ENCODE results near the gene IGF2R.
"Not testable (repeated sequence)": the region's sequence is repeated elsewhere in the genome, so short reads cannot be mapped to it uniquely, and the experiment has no call there.

IGF2R gene

GRCh38 chr6:160134337-160134751, 165.5 kb downstream of the IGF2R start:
- H3K36me3 ChIP-seq (ENCODE audit: control insufficient read depth, low read depth, low read length); H3K9me3 ChIP-seq (ENCODE audit: control insufficient read depth, low read depth, low read length); H3K4me3 ChIP-seq (ENCODE audit: low read length); H3K27ac ChIP-seq (ENCODE audit: low read length); H3K27me3 ChIP-seq (ENCODE audit: control insufficient read depth, insufficient read depth, low read length); H3K9ac ChIP-seq (ENCODE audit: low read length): not testable (repeated sequence)
- peaks cover 31% of the 10 kb centered on the region for H3K4me1 ChIP-seq (ENCODE audit: control insufficient read depth, low read depth, low read length)

GRCh38 chr6:160134779-160135547, 166.1 kb downstream of the IGF2R start:
- no peaks in the 10 kb centered on the region for H3K36me3 ChIP-seq (ENCODE audit: control insufficient read depth, low read depth, low read length)

GRCh38 chr6:160135907-160136655, 167.2 kb downstream of the IGF2R start:
- H3K4me3 ChIP-seq (ENCODE audit: low read length): no peak overlapping the region
- peaks cover 31% of the 10 kb centered on the region for H3K4me1 ChIP-seq (ENCODE audit: control insufficient read depth, low read depth, low read length)
- no peak overlapping the region for H3K27ac ChIP-seq (ENCODE audit: low read length)
- no peak overlapping the region for H3K9ac ChIP-seq (ENCODE audit: low read length)
- no peaks in the 10 kb centered on the region for H3K36me3 ChIP-seq (ENCODE audit: control insufficient read depth, low read depth, low read length)
- H3K9me3 ChIP-seq (ENCODE audit: control insufficient read depth, low read depth, low read length): no peaks in the 10 kb centered on the region
- H3K27me3 ChIP-seq (ENCODE audit: control insufficient read depth, insufficient read depth, low read length): peaks cover 10% of the 10 kb centered on the region

More at GRCh38 chr6:160134779-160135547, 166.1 kb downstream of the IGF2R start:
- H3K9me3 ChIP-seq (ENCODE audit: control insufficient read depth, low read depth, low read length): no peaks in the 10 kb centered on the region
- H3K4me3 ChIP-seq (ENCODE audit: low read length): no peak overlapping the region
- H3K9ac ChIP-seq (ENCODE audit: low read length): no peak overlapping the region
- H3K27me3 ChIP-seq (ENCODE audit: control insufficient read depth, insufficient read depth, low read length): peaks cover 10% of the 10 kb centered on the region
- no peak overlapping the region for H3K27ac ChIP-seq (ENCODE audit: low read length)
- peaks cover 31% of the 10 kb centered on the region for H3K4me1 ChIP-seq (ENCODE audit: control insufficient read depth, low read depth, low read length)

DNA sequence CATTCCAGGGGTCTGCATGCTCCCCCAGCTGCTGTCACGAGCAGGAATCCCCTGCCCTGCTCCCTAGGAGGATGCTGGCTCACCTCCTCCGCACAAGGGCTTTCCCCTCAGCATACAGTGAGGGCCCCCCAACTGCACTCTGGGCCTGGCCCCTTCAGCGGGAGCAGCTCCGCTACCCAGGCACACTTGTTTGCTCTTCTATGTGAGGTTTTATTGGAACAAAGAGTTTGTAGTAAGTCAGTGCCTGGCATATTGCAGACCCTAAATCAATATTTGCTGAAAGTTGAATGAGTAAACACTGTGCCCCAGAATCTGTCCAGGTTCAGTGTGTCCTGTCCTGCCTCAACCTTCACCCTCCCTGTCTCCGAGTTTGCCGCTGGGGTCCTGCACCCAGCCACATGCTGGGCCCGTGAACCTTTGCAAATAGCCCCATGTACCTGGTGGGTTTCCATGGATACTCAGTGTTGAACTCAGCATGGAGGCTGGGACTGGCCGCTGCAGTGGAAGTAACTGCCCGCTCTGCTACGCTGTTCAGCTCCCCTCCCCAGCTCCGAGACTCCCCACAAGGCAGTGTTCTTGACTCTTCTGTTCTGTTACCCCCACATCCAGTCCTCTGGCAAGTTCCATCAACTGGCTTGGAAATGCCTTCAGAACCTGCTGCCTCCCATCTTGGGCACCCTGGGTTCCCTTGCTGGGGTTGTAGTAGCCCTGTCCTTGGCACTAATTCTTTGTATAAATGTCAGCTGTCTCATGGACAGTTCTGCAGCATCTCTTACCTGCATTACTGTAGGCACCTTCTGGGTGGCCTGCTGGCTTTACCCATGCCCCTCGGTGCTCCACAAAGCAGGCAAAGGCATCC, 168.5 kb downstream of the IGF2R start:
- Histone ChIP-seq H3K4me3 (ENCODE audit: low read length) (no peak overlapping the region), H3K27ac (ENCODE audit: low read length) (no peak overlapping the region), H3K9me3 (ENCODE audit: control insufficient read depth, low read depth, low read length) (no peaks in the 10 kb centered on the region), H3K4me1 (ENCODE audit: control insufficient read depth, low read depth, low read length) (peaks cover 24% of the 10 kb centered on the region), H3K9ac (ENCODE audit: low read length) (no peak overlapping the region), H3K36me3 (ENCODE audit: control insufficient read depth, low read depth, low read length) (no peaks in the 10 kb centered on the region), H3K27me3 (ENCODE audit: control insufficient read depth, insufficient read depth, low read length) (peaks cover 10% of the 10 kb centered on the region)

DNA sequence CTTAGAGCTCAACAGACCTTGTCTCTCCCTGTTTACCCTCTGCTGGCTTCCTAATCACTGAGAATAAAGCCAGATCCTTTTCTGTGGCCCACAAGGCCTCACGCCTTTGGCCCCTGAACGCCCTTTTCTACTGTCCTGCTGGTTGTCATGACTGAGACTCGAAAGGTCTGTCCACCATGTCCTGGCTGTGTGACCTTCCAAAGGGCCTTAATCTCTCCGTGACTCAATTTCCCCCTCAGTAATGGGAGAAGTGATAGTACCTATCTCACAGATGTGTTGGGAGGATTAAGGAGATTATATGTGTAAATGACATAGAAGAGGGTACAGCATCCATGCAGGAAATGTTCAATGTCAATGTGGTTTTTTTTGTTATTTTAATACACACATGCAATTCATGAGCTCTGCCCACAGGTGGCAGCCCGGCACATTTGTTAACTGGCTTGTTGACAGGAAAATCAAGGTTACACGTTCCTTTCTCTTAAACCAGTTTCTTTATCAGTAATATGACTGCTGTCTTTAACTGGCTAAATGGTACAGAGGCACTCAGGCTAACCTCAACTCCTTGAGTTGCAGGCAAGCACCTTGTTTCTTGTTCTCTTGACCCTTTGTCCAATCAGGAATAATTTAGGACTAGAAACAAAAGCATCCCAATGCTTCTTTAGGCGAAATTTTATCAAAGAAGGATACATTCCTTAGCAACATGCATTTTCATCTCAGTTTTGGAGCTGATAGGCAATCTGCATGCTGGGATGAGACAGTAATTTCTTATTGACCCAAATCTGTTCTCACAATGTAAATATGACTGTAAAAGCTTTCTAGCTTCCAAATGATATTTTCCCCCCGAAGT, 169.3 kb downstream of the IGF2R start:
- Histone ChIP-seq H3K9me3 (ENCODE audit: control insufficient read depth, low read depth, low read length) (no peaks in the 10 kb centered on the region), H3K27ac (ENCODE audit: low read length) (no peak overlapping the region), H3K27me3 (ENCODE audit: control insufficient read depth, insufficient read depth, low read length) (peaks cover 5% of the 10 kb centered on the region), H3K4me3 (ENCODE audit: low read length) (no peak overlapping the region), H3K36me3 (ENCODE audit: control insufficient read depth, low read depth, low read length) (no peaks in the 10 kb centered on the region), H3K9ac (ENCODE audit: low read length) (no peak overlapping the region), H3K4me1 (ENCODE audit: control insufficient read depth, low read depth, low read length) (peaks cover 17% of the 10 kb centered on the region)

- Histone ChIP-seq H3K36me3 (ENCODE audit: control insufficient read depth, low read depth, low read length) (no peaks in the 10 kb centered on the region), H3K4me3 (ENCODE audit: low read length) (no peak overlapping the region), H3K9me3 (ENCODE audit: control insufficient read depth, low read depth, low read length) (no peaks in the 10 kb centered on the region), H3K27me3 (ENCODE audit: control insufficient read depth, insufficient read depth, low read length) (peaks cover 3% of the 10 kb centered on the region), H3K27ac (ENCODE audit: low read length) (no peak overlapping the region), H3K9ac (ENCODE audit: low read length) (no peak overlapping the region), H3K4me1 (ENCODE audit: control insufficient read depth, low read depth, low read length) (peaks cover 14% of the 10 kb centered on the region)
Observed at GRCh38 chr6:160138839-160139419, 170.0 kb downstream of the IGF2R start.

- no peak overlapping the region for H3K27ac ChIP-seq (ENCODE audit: low read length)
- H3K9me3 ChIP-seq (ENCODE audit: control insufficient read depth, low read depth, low read length): no peaks in the 10 kb centered on the region
- no peaks in the 10 kb centered on the region for H3K36me3 ChIP-seq (ENCODE audit: control insufficient read depth, low read depth, low read length)
- H3K27me3 ChIP-seq (ENCODE audit: control insufficient read depth, insufficient read depth, low read length): peaks cover 3% of the 10 kb centered on the region
- no peak overlapping the region for H3K9ac ChIP-seq (ENCODE audit: low read length)
- H3K4me3 ChIP-seq (ENCODE audit: low read length): no peak overlapping the region
- H3K4me1 ChIP-seq (ENCODE audit: control insufficient read depth, low read depth, low read length): peaks cover 14% of the 10 kb centered on the region
Observed at GRCh38 chr6:160139420-160139851, 170.6 kb downstream of the IGF2R start.

DNA sequence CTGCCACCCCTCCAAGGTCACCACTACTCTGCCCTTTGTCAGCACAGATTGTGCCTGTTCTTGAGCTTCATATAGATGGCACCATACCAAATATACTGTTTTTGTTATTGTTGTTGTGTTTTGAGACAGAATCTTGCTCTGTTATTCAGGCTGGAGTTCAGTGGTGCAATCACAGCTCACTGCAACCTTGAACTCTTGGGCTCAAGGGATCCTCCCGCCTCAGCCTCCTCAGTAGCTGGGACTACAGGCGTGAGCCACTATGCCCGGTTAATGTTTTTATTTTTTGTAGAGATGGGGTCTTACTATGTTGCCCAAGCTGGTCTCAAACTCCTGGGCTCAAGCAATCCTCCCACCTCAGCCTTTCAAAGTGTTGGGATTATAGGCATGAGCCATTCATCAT, 171.6 kb downstream of the IGF2R start:
- H3K4me3 ChIP-seq (ENCODE audit: low read length); H3K9ac ChIP-seq (ENCODE audit: low read length); H3K36me3 ChIP-seq (ENCODE audit: control insufficient read depth, low read depth, low read length); H3K27ac ChIP-seq (ENCODE audit: low read length); H3K27me3 ChIP-seq (ENCODE audit: control insufficient read depth, insufficient read depth, low read length); H3K9me3 ChIP-seq (ENCODE audit: control insufficient read depth, low read depth, low read length): not testable (repeated sequence)
- peaks cover 14% of the 10 kb centered on the region for H3K4me1 ChIP-seq (ENCODE audit: control insufficient read depth, low read depth, low read length)

- Histone ChIP-seq H3K27ac (ENCODE audit: low read length) (no peak overlapping the region), H3K4me1 (ENCODE audit: control insufficient read depth, low read depth, low read length) (peaks cover 14% of the 10 kb centered on the region), H3K4me3 (ENCODE audit: low read length) (no peak overlapping the region), H3K9ac (ENCODE audit: low read length) (no peak overlapping the region), H3K9me3 (ENCODE audit: control insufficient read depth, low read depth, low read length) (no peaks in the 10 kb centered on the region), H3K36me3 (ENCODE audit: control insufficient read depth, low read depth, low read length) (no peaks in the 10 kb centered on the region), H3K27me3 (ENCODE audit: control insufficient read depth, insufficient read depth, low read length) (no peaks in the 10 kb centered on the region)
Observed at GRCh38 chr6:160141001-160141726, 172.3 kb downstream of the IGF2R start.

DNA sequence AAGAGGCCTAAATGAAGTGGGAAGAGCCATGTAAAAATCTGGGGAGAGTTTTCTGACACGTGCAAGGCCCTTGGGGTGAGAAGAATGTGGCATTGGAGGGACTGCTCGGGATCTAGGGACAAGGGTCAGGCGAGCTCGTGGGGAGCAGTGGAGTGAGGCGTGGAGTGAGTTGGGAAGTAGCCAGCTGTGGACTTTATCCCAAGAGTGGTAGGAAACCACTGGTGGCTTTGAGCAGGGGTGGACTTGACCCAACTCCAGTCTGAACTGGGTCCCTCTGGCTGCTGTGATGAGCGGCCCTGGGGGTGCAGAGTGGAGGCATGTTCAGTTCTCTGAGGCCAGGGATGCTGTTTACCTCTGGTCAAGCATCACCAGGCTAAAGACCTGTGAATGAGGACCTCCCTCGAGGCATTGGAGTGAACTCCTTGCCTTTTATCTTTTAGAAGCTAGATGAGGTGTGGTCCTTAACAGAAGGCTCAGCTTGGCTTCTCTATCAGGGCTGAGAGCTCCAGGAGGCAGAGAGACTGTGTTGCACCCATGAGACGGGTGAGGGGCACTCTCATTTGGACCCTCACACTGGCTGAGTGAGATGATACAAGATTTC, 173.3 kb downstream of the IGF2R start:
- Histone ChIP-seq H3K36me3 (ENCODE audit: control insufficient read depth, low read depth, low read length) (no peaks in the 10 kb centered on the region), H3K27ac (ENCODE audit: low read length) (no peak overlapping the region), H3K9me3 (ENCODE audit: control insufficient read depth, low read depth, low read length) (no peaks in the 10 kb centered on the region), H3K27me3 (ENCODE audit: control insufficient read depth, insufficient read depth, low read length) (no peaks in the 10 kb centered on the region), H3K4me1 (ENCODE audit: control insufficient read depth, low read depth, low read length) (peaks cover 9% of the 10 kb centered on the region), H3K9ac (ENCODE audit: low read length) (no peak overlapping the region), H3K4me3 (ENCODE audit: low read length) (no peak overlapping the region)

Measured in iPS-18a (cell line).